ENCODE measurements around the gene NUP62.

The NUP62 gene

DNA sequence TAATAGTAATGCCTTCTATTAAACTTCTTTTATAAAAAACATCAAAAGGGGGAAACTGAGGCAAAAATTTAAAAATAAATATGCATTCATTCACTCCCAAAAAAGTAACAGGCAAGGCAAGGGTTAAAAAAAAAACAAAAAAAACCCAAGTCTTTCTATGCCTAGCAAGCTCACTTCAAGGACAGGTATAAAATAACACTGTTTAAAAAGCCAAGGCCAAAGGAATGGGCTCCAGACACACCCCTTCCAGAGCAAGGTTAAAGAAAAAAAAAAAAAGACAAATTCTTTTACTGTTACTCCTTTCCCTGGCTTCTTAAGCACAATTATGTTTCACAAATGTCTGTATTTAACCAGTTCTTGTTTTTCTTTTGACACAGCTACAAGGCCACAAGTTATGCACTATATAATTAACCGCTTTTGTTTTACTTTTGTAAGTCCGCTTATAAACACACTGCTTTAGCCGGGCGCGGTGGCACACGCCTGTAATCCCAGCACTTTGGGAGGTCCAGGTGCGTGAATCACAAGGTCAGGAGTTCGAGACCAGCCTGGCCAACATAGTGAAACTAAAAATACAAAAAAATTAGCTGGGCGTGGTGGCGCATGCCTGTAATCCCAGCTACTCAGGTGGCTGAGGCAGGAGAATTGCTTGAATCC, 28.1 kb upstream of the NUP62 start:
- DNase-seq (ENCODE audit: insufficient read length) (no peak), FAIRE-seq (no peak)
- TF ChIP-seq TAF1 (IDR thresholded peaks at IDR 0.05; ENCODE audit: borderline replicate concordance, low read depth, low read length) (no peak), POLR2A (IDR thresholded peaks at IDR 0.05; ENCODE audit: low read depth, low read length) (no peak), POLR2AphosphoS5 (IDR thresholded peaks at IDR 0.05; ENCODE audit: low read depth, low read length) (no peak)

DNA sequence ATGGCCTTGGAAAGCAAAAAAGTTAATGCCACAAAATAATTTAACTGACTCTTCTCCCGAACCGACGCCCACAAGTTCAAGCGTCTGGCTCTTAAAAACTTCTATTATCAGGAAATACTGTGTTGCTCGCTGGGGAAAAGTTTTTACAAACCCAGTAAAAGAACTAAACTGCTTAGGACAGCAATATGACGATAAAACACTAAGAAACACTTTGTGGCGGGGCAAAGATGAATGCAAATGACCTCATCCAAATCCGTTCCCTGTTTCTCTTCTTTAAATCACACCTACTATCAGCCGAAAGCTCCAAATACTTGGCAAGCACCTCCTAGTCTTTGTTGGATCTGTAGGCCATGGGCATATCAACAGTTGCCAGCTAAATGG, 26.8 kb upstream of the NUP62 start:
- DNase-seq (ENCODE audit: insufficient read length) (no peak), FAIRE-seq (no peak)
- no peak for TF ChIP-seq TAF1 (IDR thresholded peaks at IDR 0.05; ENCODE audit: borderline replicate concordance, low read depth, low read length)
- TF ChIP-seq POLR2A (IDR thresholded peaks at IDR 0.05; ENCODE audit: low read depth, low read length): no peak

DNA sequence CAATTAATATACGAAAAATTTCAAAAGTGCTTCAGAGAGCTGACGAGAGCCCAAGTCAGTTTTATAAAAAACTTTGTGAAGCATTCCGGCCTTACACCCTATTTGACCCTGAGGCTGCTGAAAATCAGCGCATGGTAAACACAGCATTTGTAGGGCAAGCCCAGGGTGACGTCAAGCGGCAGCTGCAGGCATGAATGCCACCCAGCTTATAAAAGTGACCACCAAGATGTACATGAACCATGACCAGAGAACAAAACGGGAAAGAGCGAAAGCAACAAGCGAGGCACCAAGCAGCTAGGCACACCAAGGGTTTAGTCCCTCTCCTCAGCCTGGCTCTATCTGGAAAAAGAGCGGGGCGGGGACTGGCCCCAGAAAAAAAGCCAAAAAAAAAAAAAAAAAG, 25.6 kb upstream of the NUP62 start:
- DNase-seq (ENCODE audit: insufficient read length) (no peak), FAIRE-seq (no peak)
- TF ChIP-seq POLR2A (IDR thresholded peaks at IDR 0.05; ENCODE audit: low read depth, low read length) (no peak), POLR2AphosphoS5 (IDR thresholded peaks at IDR 0.05; ENCODE audit: low read depth, low read length) (no peak), TAF1 (IDR thresholded peaks at IDR 0.05; ENCODE audit: borderline replicate concordance, low read depth, low read length) (no peak)

DNA sequence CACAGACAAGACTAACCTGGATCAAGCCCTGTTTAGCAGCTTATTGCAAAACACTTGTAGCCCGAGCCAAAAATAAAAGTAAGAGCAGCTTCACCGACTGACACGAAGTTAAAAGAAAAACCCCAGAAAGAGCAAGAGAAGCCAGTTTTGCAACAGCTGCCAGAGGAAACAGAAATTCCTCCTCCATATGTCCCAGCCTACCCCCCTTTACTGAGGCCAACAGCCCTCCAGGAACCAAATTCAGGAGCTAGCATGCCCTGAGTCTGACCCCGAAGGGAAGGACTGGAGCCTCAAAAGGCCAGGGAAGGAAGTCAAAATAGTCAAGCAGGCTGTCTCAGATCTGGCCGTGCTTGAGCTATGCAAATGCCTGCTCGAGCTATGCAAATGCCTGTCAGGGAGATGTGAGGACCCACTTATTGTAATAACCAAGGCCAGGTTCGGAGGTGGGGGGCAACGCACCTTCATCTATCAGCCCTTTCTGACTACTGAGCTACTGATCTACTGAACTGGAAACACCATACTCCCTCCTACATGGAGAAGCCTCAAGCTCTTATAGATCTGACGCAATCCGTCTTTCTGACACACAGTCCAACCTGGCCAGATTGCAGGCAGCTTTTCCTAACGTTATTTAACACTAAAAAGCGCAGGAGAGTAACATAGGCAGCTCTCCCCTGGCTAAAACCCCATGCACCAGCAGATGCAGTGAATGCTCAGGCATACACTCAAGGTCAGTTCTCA, 25.0 kb upstream of the NUP62 start:
- TF ChIP-seq TAF1 (IDR thresholded peaks at IDR 0.05; ENCODE audit: borderline replicate concordance, low read depth, low read length) (no peak), POLR2A (IDR thresholded peaks at IDR 0.05; ENCODE audit: low read depth, low read length) (no peak), POLR2AphosphoS5 (IDR thresholded peaks at IDR 0.05; ENCODE audit: low read depth, low read length) (no peak)
- DNase-seq (ENCODE audit: insufficient read length): no peak
- FAIRE-seq: no peak

DNA sequence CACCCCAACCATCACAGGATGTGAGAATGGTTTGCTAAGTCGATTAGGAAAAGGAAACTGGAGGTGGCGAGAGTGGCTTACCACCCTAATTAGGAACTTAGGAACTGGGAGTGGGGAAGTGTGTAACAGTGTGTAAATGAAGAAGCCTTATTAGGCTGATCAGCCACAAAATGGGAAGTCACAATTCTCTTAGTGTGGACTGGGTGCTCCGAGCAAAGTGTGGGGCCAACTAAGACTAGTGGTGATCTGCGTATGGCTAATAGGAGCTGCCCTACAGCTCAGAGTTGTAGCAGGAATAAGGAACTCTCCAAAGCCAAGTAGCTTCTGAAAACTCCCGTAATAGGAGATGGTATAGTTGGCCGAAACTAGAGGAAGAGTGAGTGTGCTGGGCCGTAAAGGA, 24.1 kb upstream of the NUP62 start:
- TF ChIP-seq POLR2AphosphoS5 (IDR thresholded peaks at IDR 0.05; ENCODE audit: low read depth, low read length) (no peak), POLR2A (IDR thresholded peaks at IDR 0.05; ENCODE audit: low read depth, low read length) (no peak), TAF1 (IDR thresholded peaks at IDR 0.05; ENCODE audit: borderline replicate concordance, low read depth, low read length) (no peak)
- DNase-seq (ENCODE audit: insufficient read length) (no peak), FAIRE-seq (no peak)

DNA sequence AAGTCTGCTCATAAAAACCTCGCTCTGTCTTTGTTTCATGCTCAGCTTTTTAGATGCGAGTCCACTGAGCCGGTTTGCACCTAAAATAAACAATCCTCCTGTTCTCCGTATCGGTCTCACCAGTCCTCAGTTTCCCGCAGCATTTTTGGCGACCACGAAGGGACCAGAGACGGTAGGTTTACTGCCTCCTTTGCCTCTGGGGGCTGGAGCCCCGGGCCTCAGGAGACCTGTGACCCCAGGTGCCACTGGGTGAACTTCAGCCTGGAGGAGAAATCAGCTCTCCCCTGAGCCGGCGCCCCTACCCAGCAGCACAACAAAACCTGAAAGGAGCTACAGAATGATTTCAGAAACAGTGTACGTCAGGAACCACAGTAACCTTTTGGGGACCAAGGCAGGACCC, 23.6 kb upstream of the NUP62 start:
- FAIRE-seq (no peak), DNase-seq (ENCODE audit: insufficient read length) (no peak)
- TF ChIP-seq TAF1 (IDR thresholded peaks at IDR 0.05; ENCODE audit: borderline replicate concordance, low read depth, low read length) (no peak), POLR2A (IDR thresholded peaks at IDR 0.05; ENCODE audit: low read depth, low read length) (no peak), POLR2AphosphoS5 (IDR thresholded peaks at IDR 0.05; ENCODE audit: low read depth, low read length) (no peak)

DNA sequence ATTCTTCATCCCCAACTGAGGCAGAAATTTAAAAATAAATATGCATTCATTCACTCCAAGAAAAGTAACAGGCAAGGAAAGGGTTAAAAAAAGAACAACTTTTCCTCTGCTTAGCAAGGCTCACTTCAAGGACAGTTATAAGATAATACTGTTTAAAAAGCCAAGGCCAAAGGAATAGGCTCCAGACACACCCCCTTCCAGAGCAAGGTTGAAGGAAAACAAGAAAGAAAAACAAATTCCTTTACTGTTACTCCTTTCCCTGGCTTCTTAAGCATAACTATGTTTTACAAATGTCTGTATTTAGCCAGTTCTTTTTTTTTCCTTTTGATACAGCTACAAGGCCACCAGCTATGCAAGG, 23.2 kb upstream of the NUP62 start:
- no peak for TF ChIP-seq POLR2A (IDR thresholded peaks at IDR 0.05; ENCODE audit: low read depth, low read length)
- no peak for TF ChIP-seq TAF1 (IDR thresholded peaks at IDR 0.05; ENCODE audit: borderline replicate concordance, low read depth, low read length)
- no peak for TF ChIP-seq POLR2AphosphoS5 (IDR thresholded peaks at IDR 0.05; ENCODE audit: low read depth, low read length)
- no peak for FAIRE-seq
- DNase-seq (ENCODE audit: insufficient read length): no peak

DNA sequence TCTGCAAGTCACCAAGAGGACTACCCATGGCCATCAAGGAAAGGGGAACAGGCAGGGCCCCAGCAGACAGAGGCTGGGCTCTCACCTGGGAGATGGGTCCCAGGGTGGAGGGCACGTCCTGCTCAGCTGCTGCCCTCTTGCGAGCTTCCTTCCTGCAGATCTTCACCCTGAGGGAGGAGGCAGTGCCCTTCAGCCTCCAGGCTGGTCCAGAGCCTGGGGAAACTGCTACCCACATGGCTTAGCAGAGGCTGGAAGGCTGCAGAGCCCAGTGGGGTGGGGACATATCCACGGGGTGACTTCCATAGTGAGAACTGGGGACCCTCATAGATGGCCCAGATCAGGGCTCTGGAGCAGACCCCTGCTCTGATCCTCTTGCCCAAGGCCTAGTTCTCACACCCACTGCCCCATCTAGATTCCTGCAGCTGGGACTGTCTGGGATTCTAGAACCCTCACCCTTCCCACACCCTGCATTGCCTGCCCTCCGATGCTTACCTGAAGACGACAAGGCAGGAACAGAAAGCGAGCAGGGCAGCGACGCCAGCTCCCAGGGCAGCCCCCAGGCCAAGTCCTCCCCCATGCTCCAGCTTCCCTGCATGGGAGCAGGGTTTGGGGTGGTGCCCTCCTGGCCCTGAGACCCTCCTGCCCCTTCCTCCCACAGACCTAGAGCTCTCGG, 22.6 kb upstream of the NUP62 start:
- no peak for FAIRE-seq
- TF ChIP-seq POLR2A (IDR thresholded peaks at IDR 0.05; ENCODE audit: low read depth, low read length) (no peak), POLR2AphosphoS5 (IDR thresholded peaks at IDR 0.05; ENCODE audit: low read depth, low read length) (no peak), TAF1 (IDR thresholded peaks at IDR 0.05; ENCODE audit: borderline replicate concordance, low read depth, low read length) (no peak)
- no peak for DNase-seq (ENCODE audit: insufficient read length)

DNA sequence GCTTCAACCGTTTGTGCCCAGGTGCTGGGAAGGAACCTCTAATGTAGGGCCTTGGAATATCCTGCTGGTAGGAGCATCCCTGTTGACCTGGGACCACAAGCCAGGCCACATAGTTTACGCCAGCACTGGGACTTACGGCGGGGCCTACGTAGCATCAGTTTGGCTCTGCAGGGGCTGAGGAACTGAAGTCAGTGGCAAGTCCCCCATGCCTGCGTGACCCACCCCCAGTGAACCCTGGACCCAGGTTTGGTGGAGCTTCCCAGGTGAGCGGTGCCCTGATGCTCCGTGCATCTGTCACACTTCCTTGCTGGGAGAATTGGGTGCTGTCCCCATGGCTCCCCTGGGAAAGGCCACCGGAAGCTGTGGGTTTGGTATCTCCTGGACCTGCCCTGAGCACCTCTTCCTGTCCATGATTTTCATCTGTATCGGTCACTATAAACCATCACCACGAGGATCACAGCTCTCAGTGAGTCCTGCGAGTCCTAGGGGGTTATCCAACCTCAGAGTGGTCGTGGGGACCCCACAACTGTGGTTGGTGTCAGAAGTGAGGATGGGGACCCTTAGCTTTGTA, 21.7 kb upstream of the NUP62 start:
- no peak for DNase-seq (ENCODE audit: insufficient read length)
- FAIRE-seq: no peak
- no peak for TF ChIP-seq POLR2A (IDR thresholded peaks at IDR 0.05; ENCODE audit: low read depth, low read length)
- no peak for TF ChIP-seq POLR2AphosphoS5 (IDR thresholded peaks at IDR 0.05; ENCODE audit: low read depth, low read length)
- no peak for TF ChIP-seq TAF1 (IDR thresholded peaks at IDR 0.05; ENCODE audit: borderline replicate concordance, low read depth, low read length)

DNA sequence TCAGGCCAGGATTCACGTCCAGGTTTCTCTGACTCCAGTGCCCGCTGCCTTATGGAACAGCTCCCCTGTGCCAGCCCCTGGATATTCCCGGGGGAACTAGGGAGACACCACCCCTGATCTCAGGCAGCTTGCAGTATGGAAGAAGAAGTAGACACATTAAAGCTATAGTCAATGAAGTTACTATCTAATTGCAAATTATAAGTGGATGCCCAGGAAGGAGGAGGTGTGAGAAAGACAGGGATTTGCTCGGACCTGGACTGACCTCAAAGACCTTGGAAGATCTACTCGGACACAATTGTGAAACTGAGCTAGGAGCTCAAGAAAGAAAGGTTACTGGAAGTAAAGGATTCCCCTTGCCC, 21.3 kb upstream of the NUP62 start:
- FAIRE-seq: no peak
- no peak for TF ChIP-seq POLR2AphosphoS5 (IDR thresholded peaks at IDR 0.05; ENCODE audit: low read depth, low read length)
- TF ChIP-seq TAF1 (IDR thresholded peaks at IDR 0.05; ENCODE audit: borderline replicate concordance, low read depth, low read length): no peak
- TF ChIP-seq POLR2A (IDR thresholded peaks at IDR 0.05; ENCODE audit: low read depth, low read length): no peak
- DNase-seq (ENCODE audit: insufficient read length): no peak

DNA sequence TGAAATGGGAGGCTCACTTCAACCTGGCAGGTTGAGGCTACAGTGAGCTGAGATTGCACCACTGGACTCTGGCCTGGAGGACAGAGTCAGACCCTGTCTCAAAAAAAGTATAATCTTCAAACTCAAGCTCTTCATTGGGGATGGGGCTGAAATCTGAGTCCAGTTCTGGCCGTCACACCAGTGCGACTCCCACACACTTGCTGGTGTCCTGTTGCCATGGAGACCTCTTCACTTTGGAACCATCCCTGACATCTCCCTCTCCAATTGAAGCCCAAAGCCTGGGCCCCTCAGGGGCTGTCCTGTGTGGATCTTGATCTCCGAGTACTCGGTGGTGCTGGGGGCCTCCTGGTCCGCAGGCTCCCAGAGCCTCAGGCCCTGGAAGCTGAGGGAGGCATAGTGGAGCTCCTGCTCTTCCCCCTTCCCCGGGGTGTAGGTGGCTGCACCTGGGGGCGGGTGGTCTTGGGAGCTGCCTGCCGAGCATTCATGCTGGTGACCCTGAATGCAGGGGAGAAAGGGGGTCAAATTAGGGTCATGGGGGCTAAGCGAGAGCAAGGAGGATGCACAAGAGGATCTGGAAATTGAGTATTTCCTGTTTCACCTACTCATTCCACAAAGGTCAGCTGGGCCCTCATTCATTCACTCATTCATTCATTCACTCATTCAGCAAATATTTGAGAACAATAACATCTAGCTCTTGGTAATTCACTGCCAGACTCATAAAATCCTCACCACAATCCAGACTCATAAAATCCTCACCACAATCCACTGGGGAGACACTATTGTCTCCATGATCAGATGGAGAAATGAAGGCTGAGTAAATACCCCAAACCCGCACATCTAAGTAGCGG, 20.7 kb upstream of the NUP62 start:
- FAIRE-seq: no peak
- TF ChIP-seq POLR2AphosphoS5 (IDR thresholded peaks at IDR 0.05; ENCODE audit: low read depth, low read length) (no peak), POLR2A (IDR thresholded peaks at IDR 0.05; ENCODE audit: low read depth, low read length) (no peak), TAF1 (IDR thresholded peaks at IDR 0.05; ENCODE audit: borderline replicate concordance, low read depth, low read length) (no peak)
- no peak for DNase-seq (ENCODE audit: insufficient read length)
